KOPT-K1 (cell line): ENCODE measurements around the gene LMO1.

Experiments
- H3K27ac ChIP-seq: fragments of 200-600 bp; sonication (generic); 2 replicates; pipeline ENCODE4 v1.5.1; 2016; ENCODE audit warnings: antibody characterized with exemption, mild to moderate bottlenecking, low read depth, low read length; ENCODE audit not compliant: poor library complexity, severe bottlenecking
- H3K36me3 ChIP-seq: fragments of 200-600 bp; sonication (generic); 2 replicates; pipeline ENCODE4 v1.5.1; 2017; ENCODE audit warnings: antibody characterized with exemption, mild to moderate bottlenecking, low read length, moderate library complexity; ENCODE audit not compliant: insufficient read depth
- H3K9me3 ChIP-seq: fragments of 200-600 bp; sonication (generic); 2 replicates; pipeline ENCODE4 v1.5.1; 2017; ENCODE audit warnings: antibody characterized with exemption, low read length, mild to moderate bottlenecking; ENCODE audit not compliant: insufficient read depth, poor library complexity, severe bottlenecking

LMO1 gene

DNA sequence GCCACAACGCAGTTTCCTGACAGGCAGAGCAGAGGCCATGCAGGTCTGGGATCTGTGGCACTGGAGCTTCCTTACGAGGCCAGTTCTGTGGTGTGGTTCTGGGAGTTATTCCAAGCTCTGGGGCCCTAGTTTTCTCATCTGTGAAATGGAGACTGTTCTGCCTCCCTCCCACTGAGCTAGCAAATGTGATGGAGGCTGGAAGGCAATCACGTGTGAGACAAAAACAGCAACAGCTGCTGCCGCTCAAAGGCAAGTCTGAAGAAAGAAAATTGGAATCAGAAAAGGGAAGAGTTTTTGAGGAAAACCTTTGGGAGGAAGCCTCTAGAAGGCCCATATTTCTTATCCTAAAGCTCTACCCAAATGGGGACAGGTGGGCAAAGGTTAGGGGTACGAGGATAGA is 86.5 kb downstream of the LMO1 start:
- H3K9me3 ChIP-seq, result no peaks in the 10 kb centered on the region
- H3K36me3 ChIP-seq, result no peaks in the 10 kb centered on the region
- no peak overlapping the region for H3K27ac ChIP-seq
